ENCODE measurements around the gene NUP50.
A peak's percentile ranks its signal among the peaks of the same experiment; 100 is the strongest.

Gene NUP50

DNA sequence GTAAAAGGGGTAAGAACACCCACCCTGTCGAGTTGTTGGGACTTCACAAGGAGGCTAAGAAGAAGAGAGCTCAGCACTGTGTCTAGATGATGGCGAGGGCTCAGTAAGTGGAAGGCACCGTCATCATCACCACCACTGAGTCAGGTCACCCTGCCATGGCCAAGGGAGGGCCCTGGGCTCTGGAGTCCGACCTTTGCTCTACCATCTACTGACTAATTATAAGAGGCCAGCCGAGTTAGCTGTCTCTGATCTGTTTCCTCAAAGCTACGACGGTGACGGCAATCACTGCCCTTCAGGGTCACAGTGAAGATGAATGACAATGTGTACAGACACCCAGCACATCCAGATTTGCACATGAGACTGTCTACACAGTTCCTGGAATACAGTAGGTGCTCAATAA, 47.7 kb downstream of the NUP50 start:
- no peak for DNase-seq

- DNase-seq = no peak
Observed at GRCh38 chr22:45211848-45212247, 48.1 kb downstream of the NUP50 start.

DNA sequence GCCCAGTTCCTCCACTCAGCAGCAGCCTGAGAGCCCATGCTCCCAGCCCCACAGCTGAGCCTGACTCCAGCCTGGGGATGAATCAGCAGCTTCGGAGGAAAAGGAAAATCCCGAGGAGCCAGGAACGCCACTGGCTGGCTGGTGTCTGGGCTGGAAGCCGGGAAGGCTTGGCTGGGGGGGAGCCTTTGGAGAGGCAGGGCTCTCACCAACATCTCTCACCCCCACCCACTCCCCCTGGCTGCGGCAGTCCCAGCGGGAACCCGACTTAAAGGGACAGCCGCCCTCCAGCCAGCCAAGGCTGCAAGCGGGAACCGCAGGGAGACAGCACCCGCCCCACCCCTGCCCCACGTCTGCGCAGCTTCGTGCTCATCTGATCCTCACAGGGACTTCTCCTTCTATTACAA, 48.6 kb downstream of the NUP50 start:
- DNase-seq = peak; percentile 95

GRCh38 chr22:45212992-45213751, 49.4 kb downstream of the NUP50 start:
- DNase-seq = peak; percentile 70

- DNase-seq = no peak
Observed at GRCh38 chr22:45216133-45217003, 52.6 kb downstream of the NUP50 start.

DNA sequence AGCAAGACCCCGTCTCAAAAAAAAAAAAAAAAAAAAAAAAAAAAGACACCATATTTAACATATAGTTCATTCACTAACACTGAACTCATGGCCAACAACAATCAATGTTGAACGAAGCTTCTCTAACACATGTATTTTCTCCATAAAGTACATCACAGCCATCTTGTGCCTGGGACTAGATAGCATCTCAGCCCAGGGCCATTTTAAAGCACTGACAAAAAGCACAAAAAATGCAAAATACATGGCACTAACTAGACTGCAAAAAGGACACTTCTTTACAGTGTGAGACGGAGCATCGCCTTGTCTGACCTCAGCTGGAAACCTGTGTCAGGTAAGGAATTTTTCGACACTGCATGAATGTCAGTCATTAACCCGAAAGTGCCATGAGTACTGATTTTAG, 53.6 kb downstream of the NUP50 start:
- no peak for DNase-seq

GRCh38 chr22:45217806-45218205, 54.1 kb downstream of the NUP50 start:
- DNase-seq = no peak

DNA sequence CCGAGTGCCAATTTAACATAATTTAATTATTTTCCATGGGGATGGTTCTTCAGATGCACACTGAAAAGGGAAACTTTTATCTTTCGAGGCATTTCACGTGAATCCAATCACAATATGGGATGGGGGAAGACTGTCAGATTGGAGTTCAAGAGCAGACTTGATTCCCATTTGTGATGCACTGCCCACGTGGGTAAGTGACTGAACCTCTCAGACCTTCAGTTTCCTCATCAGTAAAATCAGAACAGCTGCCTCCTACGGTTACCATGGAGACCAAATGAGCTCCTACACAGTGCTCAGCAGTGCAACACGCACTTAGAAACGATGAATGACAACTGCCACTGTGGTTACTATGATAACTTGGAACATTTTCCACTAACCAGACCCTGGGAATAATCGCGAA, 55.3 kb downstream of the NUP50 start:
- DNase-seq = no peak

GRCh38 chr22:45221201-45221600, 57.5 kb downstream of the NUP50 start:
- DNase-seq = no peak

DNA sequence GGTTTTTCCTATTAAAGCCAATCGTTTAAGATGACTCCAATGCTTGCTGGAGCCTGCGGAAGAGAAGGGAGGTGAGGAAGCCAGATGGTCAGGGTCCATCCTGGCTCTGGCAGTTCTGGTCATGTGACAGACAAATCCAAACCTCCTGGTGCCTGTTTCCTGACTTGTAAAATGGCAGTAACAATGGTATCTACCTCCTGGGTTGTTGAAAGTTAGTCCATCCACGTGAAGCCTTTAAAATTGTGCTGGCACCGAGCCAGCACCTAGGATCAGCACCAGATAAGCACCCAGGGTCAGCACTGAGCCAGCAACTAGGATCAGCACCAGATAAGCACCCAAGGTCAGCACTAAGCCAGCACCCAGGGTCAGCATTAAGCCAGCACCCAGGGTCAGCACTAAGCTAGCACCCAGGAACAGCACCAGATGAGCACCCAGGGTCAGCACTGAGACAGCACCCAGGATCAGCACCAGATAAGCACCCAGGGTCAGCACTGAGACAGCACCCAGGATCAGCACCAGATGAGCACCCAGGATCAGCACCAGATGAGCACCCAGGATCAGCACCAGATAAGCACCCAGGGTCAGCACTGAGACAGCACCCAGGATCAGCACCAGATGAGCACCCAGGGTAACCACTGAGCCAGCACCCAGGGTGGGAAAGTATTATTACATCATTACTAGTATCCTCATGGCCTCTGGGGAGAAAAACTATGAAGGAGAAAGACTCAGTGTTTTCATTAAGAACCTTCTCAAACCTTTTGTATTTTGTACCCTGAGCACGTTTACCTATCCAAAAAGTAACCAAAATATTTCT, 59.8 kb downstream of the NUP50 start:
- no peak for DNase-seq

DNA sequence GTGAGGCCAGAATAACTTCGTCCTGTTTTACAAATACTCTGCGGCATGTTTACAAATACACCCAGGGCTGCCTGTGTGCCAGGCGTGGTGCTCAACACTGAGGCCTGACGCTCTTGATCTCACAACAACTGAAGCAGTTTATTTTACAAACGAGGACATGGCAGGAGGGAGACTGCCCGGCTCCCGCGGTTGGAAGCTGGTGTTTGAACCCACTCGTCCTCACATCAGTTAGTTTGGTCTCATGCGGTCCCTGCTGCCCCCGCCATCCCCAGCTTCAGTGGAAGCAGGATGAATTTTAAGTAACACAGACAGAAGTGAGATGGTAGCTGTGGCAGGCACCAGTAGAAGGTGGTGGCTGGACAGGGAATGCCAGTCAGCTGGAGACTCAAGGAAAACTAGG, 60.6 kb downstream of the NUP50 start:
- DNase-seq = no peak

DNA sequence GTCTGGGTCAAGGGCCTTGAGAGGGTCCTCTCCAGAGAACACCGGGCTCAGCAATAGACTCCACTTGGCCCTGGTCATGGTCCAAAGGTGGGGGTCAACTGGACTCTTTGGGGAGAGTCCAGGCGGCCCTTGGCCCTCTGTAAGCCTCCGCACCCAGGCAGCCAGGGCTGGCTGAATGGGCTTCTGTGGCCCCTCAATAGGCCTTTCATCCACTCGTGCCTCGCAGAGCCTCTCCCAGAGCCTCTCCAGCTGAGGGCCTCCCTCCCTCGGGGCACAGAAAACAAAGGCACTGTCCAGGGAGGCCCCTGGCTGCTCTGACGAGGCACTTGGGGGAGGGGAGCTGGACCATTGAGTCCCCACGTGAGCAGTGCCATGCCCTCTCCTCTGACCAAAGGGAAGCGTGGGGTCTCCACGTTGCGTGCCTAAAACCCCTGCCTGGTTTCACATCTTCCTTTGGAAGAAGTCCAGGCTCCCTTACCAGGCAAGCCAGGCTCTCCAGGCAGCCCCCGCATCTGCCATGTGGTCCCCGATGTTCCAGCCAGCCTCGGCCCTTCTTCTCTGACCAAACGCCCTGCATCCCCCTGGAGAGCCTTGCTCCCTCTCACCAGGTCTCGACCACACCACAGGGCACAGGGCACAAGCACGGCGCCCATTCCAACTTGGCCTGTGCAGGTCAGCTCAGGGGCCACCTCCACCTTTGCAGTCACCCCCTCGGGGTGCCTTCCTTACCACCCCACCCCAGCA, 61.4 kb downstream of the NUP50 start:
- no peak for DNase-seq

- no peak for DNase-seq
Observed at GRCh38 chr22:45225732-45226502, 62.2 kb downstream of the NUP50 start.

- DNase-seq = no peak
Observed at GRCh38 chr22:45226503-45227186, 62.9 kb downstream of the NUP50 start.

DNA sequence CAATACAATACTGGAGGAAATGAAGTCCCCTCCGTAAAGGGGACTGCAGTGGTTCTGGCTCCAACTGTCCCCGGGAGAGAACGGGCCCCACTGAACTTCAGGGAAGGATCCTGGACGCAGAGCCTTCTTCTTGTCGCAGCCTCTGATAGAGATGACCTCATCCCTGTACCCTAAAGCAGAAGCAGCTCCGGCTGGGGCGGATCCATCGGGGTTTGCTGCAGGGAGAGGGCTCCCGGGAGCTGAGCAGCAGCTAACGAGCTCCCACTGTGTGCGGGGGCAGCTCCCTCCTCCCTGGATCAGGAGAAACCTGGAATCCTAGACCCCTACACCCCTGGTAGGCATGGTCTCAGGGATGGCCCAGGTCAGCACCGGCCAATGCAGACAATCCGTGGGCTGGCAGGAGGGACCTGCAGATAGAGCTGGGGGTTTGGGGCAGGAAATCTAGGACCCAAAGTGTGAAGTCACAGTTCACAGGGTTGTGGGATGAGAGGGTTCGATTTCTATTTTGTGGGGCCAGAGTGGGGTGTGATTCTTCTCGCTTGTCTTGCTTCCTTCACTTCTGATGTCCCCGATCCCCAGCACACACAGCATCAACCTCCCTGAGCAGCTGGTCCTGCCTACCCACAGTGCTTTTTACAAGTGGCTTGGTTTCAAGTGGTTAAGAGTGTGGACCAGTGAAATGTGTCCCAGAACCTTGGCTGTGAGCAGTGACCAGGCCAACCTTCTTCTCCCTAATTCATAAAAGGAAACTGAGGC, 64.1 kb downstream of the NUP50 start:
- DNase-seq = no peak

GRCh38 chr22:45228401-45228754, 64.7 kb downstream of the NUP50 start:
- no peak for DNase-seq

DNA sequence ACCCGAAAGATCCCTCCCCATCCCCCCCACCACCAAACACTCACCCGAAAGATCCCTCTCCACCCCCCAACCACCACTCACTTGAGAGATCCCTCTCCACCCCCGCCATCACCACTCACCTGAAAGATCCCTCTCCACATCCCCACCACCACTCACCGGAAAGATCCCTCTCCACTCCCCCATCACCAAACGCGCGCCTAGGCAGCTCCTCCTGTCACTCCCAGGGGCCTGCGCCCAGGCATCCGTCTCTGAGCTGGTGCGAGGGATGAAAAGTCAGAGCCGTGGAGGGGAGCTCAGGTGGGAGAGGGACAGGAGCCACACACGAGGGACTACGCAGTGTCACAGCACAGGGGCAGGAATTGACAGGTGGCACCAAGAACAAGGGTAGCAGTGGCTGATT, 65.5 kb downstream of the NUP50 start:
- DNase-seq = no peak

GRCh38 chr22:45230026-45230721, 66.4 kb downstream of the NUP50 start:
- no peak for DNase-seq

- no peak for DNase-seq
Observed at GRCh38 chr22:45231293-45231692, 67.6 kb downstream of the NUP50 start.

DNA sequence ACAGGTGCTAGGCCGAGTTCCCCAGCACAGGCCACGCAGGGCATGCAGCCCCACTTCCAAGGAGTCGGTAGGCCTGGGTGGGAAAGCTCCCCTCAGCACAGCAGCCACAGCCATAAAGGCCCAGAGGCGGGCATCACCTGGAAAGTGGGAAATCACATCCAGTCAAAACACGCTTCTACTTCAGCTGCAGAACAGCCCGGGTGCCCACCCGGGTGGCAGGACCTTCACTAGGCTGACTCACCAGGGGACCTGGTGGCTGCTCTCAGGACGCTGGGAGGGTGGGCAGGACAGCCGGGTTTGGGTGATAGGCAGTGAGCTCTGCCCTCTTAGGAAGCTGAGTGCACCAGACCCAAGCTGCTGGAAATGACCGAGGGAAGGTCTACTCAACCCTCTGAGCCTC, 69.7 kb downstream of the NUP50 start:
- no peak for DNase-seq

All from EL (cell line).